RWPE2 (cell line): ENCODE results near the gene PEX5L.

Experiments used
- ATAC-seq: fragments of 200-7000 bp; cut with Tn5 transposase; 3 replicates; pipeline ENCODE4 v1.9.1; 2021; ENCODE audit warnings: low read depth
- DNase-seq: peaks from one replicate; pipeline ENCODE4 v3.0.0-alpha.2; 2020; ENCODE audit warnings: low spot score
- H3K27ac ChIP-seq: fragments of 450-650 bp; 2 replicates; pipeline ENCODE4 v1.5.1; 2017; ENCODE audit warnings: mild to moderate bottlenecking; ENCODE audit not compliant: poor library complexity, severe bottlenecking
- H3K27me3 ChIP-seq: fragments of 250-450 bp; sonication (Bioruptor Pico); 2 replicates; pipeline ENCODE4 v1.5.1; 2021; ENCODE audit warnings: mild to moderate bottlenecking, moderate library complexity; ENCODE audit not compliant: insufficient read depth, poor library complexity, severe bottlenecking
- H3K36me3 ChIP-seq: fragments of 250-450 bp; sonication (Bioruptor Pico); 2 replicates; pipeline ENCODE4 v1.5.1; 2020; ENCODE audit warnings: low read depth, mild to moderate bottlenecking, moderate library complexity
- H3K4me1 ChIP-seq: fragments of 250-450 bp; sonication (Bioruptor Pico); 2 replicates; pipeline ENCODE4 v1.5.1; 2021; ENCODE audit warnings: mild to moderate bottlenecking, moderate library complexity; ENCODE audit not compliant: insufficient read depth, poor library complexity, severe bottlenecking
- H3K4me3 ChIP-seq: fragments of 250-450 bp; sonication (Bioruptor Pico); 2 replicates; pipeline ENCODE4 v1.5.1; 2021; ENCODE audit warnings: mild to moderate bottlenecking, moderate library complexity; ENCODE audit not compliant: severe bottlenecking
- H3K9me3 ChIP-seq: fragments of 250-450 bp; sonication (Bioruptor Pico); 2 replicates; pipeline ENCODE4 v1.5.1; 2021; ENCODE audit warnings: mild to moderate bottlenecking, moderate library complexity; ENCODE audit not compliant: severe bottlenecking
- TF ChIP-seq, protein P1 (sequence below): fragments of 450-650 bp; IDR thresholded peaks from one replicate; pipeline ENCODE4 v1.5.1; 2017; ENCODE audit warnings: mild to moderate bottlenecking, moderate library complexity; ENCODE audit not compliant: poor library complexity, severe bottlenecking

The PEX5L gene

GRCh38 chr3:179957264-179957845 lies 79.4 kb downstream of the PEX5L start:
- TF ChIP-seq, protein P1, sequence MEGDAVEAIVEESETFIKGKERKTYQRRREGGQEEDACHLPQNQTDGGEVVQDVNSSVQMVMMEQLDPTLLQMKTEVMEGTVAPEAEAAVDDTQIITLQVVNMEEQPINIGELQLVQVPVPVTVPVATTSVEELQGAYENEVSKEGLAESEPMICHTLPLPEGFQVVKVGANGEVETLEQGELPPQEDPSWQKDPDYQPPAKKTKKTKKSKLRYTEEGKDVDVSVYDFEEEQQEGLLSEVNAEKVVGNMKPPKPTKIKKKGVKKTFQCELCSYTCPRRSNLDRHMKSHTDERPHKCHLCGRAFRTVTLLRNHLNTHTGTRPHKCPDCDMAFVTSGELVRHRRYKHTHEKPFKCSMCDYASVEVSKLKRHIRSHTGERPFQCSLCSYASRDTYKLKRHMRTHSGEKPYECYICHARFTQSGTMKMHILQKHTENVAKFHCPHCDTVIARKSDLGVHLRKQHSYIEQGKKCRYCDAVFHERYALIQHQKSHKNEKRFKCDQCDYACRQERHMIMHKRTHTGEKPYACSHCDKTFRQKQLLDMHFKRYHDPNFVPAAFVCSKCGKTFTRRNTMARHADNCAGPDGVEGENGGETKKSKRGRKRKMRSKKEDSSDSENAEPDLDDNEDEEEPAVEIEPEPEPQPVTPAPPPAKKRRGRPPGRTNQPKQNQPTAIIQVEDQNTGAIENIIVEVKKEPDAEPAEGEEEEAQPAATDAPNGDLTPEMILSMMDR: no peak
- ATAC-seq (no peak), DNase-seq (no peak)
- peaks cover 3% of the 10 kb centered on the region for H3K4me1 ChIP-seq
- no peaks in the 10 kb centered on the region for H3K9me3 ChIP-seq
- H3K36me3 ChIP-seq: no peaks in the 10 kb centered on the region
- no peaks in the 10 kb centered on the region for H3K27me3 ChIP-seq
- no peak overlapping the region for H3K4me3 ChIP-seq
- H3K27ac ChIP-seq: no peak overlapping the region

- H3K27ac ChIP-seq: no peak overlapping the region
- DNase-seq (no peak), ATAC-seq (no peak)
- peaks cover 3% of the 10 kb centered on the region for H3K4me1 ChIP-seq
- no peaks in the 10 kb centered on the region for H3K36me3 ChIP-seq
- no peaks in the 10 kb centered on the region for H3K27me3 ChIP-seq
- TF ChIP-seq, protein P1: no peak
- no peak overlapping the region for H3K4me3 ChIP-seq
- no peaks in the 10 kb centered on the region for H3K9me3 ChIP-seq
Observed at GRCh38 chr3:179956416-179956830, 80.3 kb downstream of the PEX5L start.

GRCh38 chr3:179955809-179956208 lies 80.9 kb downstream of the PEX5L start:
- peaks cover 3% of the 10 kb centered on the region for H3K4me1 ChIP-seq
- H3K36me3 ChIP-seq: no peaks in the 10 kb centered on the region
- H3K27me3 ChIP-seq: no peaks in the 10 kb centered on the region
- no peaks in the 10 kb centered on the region for H3K9me3 ChIP-seq
- H3K27ac ChIP-seq: no peak overlapping the region
- DNase-seq (no peak), ATAC-seq (no peak)
- TF ChIP-seq, protein P1: no peak
- no peak overlapping the region for H3K4me3 ChIP-seq

DNA sequence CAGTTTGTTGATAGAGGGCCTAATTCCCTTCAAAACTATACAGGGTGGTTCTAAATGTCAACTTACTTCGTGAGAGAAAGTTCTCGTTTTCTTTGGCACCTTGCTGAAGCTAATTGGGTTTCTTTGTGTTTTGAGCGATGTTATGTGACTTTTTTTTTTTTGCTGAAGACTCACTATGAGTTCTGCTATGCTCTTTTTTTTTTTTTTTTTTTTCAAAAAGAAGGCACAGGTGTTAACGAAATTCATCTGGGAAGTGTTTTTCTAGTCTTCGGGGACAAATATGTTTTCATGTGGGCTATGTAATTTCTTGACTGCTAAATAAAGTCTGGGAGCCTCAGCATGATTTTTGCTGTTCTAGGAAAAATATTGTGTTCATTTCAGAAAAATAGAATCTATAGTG lies 81.5 kb downstream of the PEX5L start:
- no peaks in the 10 kb centered on the region for H3K27me3 ChIP-seq
- H3K27ac ChIP-seq: no peak overlapping the region
- DNase-seq (no peak), ATAC-seq (no peak)
- no peak overlapping the region for H3K4me3 ChIP-seq
- H3K36me3 ChIP-seq: no peaks in the 10 kb centered on the region
- peaks cover 3% of the 10 kb centered on the region for H3K4me1 ChIP-seq
- TF ChIP-seq, protein P1: no peak
- H3K9me3 ChIP-seq: no peaks in the 10 kb centered on the region
